Activated B cell treated with CpG ODN at 0.5 μM for 24 hours (primary cell): ENCODE data around the gene OSBPL2. TPM values are rescaled to one million over a fixed set of nuclear protein-coding genes. Genes with fewer than 3 reads are reported as not detected.

Source experiments
- ATAC-seq: fragments of 200-7000 bp; cut with Tn5 transposase; one replicate; pipeline ENCODE4 v1.10.0; 2021; ENCODE audit warnings: low read depth, mild to moderate bottlenecking, moderate library complexity
- CTCF ChIA-PET: fragments of 350-600 bp; sonication (Branson Sonifier 250); formaldehyde crosslinking; loops from one replicate; lab custom pipeline; 2021; ENCODE audit warnings: antibody characterized with exemption; lab: Charles Lee
- POLR2A ChIA-PET: fragments of 350-600 bp; sonication (Branson Sonifier 250); formaldehyde crosslinking; loops from one replicate; lab custom pipeline; 2021; ENCODE audit warnings: antibody characterized with exemption; lab: Charles Lee
- DNase-seq: peaks from one replicate; pipeline ENCODE4 v3.0.0; 2022
- H3K27ac Mint-ChIP-seq: one replicate; pipeline ENCODE4 v1.8.0; 2020; ENCODE audit warnings: mixed read lengths
- H3K27me3 Mint-ChIP-seq: one replicate; pipeline ENCODE4 v1.8.0; 2021; ENCODE audit warnings: mixed read lengths
- H3K36me3 Mint-ChIP-seq: one replicate; pipeline ENCODE4 v1.8.0; 2021; ENCODE audit warnings: low read depth, mixed read lengths
- H3K4me1 Mint-ChIP-seq: one replicate; pipeline ENCODE4 v1.8.0; 2021; ENCODE audit warnings: mixed read lengths
- H3K4me3 Mint-ChIP-seq: one replicate; pipeline ENCODE4 v1.8.0; 2020; ENCODE audit warnings: mild to moderate bottlenecking, mixed read lengths
- H3K9me3 Mint-ChIP-seq: one replicate; pipeline ENCODE4 v1.8.0; 2020; ENCODE audit warnings: mixed read lengths
- CTCF ChIP-seq: fragments of 200-600 bp; IDR thresholded peaks from one replicate; pipeline ENCODE4 v1.8.0; 2022; ENCODE audit warnings: antibody characterized with exemption, mild to moderate bottlenecking
- intact Hi-C: fragments of 100-400 bp; cut with micrococcal nuclease; formaldehyde crosslinking; loops from one replicate; pipeline ENCODE4 v1.15.1; 2024
- total RNA-seq: library from RNA; stranded (reverse); gene quantifications from 2 replicates; pipeline ENCODE4 v1.2.3, GENCODE V29; 2022

The OSBPL2 gene
- total RNA-seq, 1 donor from 2014 or later = 43.0 TPM

- TF ChIP-seq CTCF = no peak
- H3K4me3 Mint-ChIP-seq = peak overlapping the region; percentile 44
- peaks cover 28% of the 10 kb centered on the region for H3K4me1 Mint-ChIP-seq
- ChIA-PET CTCF (no interaction called here), POLR2A (interaction anchor here (1.1 kb wide), 1 partner anchor 62 kb away, joined by 3 read pairs; no protein-coding TSS in a partner anchor)
- H3K27me3 Mint-ChIP-seq = no peaks in the 10 kb centered on the region
- no peak for DNase-seq
- peaks cover 49% of the 10 kb centered on the region for H3K36me3 Mint-ChIP-seq
- no peak for ATAC-seq
- no peaks in the 10 kb centered on the region for H3K9me3 Mint-ChIP-seq
- intact Hi-C loops = no loop called here
- no peak overlapping the region for H3K27ac Mint-ChIP-seq
These were observed 67.6 kb downstream of the OSBPL2 start for GRCh38 chr20:62305765-62306413.

DNA sequence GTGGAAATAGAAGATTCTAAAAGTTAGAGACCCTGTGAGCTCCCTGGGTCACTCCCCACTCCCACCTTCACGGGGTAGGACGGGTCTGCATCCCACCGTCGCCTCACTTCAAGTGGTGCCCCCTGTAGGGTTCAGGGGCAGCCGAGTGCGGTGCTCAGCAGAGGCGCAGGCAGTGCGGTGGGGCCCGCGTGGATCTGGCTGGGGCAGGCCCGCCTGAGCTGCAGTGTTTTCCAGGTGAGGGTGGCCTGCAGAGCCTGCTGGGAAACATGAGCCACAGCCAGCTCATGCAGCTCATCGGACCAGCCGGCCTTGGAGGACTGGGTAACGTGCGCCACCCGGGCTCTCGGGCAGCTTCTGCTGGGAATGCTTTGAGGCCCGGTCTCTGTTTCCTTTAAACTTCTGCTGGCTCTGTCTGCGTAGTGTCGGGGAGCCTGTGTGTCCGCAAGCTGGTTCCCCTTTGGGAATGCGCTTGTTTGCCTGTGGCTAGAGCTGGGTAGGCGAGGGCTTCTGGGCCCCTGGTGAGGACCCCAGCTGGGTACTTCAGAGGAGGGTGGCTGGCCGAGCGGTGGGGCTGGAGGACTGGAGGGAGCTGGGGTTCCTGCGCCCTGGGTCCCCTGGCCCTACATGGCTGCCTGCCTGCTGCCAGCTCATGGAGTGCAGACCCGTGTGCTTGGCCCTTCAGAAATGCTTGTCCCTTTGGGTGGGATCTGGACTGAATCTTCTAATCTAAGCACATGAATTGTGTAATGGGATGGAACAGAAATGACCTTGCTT is 68.3 kb downstream of the OSBPL2 start:
- ChIA-PET CTCF (interaction anchor here (1.5 kb wide), 1 partner anchor 76 kb away, joined by 4 read pairs; no protein-coding TSS in a partner anchor), POLR2A (interaction anchor here (1.1 kb wide), 1 partner anchor 61 kb away, joined by 3 read pairs; no protein-coding TSS in a partner anchor)
- Mint-ChIP-seq H3K4me3 (no peak overlapping the region), H3K27ac (no peak overlapping the region), H3K27me3 (no peaks in the 10 kb centered on the region), H3K9me3 (no peaks in the 10 kb centered on the region), H3K36me3 (peaks cover 49% of the 10 kb centered on the region), H3K4me1 (peaks cover 26% of the 10 kb centered on the region)
- intact Hi-C loops = no loop called here
- ATAC-seq (no peak), DNase-seq (no peak)
- TF ChIP-seq CTCF = no peak

DNA sequence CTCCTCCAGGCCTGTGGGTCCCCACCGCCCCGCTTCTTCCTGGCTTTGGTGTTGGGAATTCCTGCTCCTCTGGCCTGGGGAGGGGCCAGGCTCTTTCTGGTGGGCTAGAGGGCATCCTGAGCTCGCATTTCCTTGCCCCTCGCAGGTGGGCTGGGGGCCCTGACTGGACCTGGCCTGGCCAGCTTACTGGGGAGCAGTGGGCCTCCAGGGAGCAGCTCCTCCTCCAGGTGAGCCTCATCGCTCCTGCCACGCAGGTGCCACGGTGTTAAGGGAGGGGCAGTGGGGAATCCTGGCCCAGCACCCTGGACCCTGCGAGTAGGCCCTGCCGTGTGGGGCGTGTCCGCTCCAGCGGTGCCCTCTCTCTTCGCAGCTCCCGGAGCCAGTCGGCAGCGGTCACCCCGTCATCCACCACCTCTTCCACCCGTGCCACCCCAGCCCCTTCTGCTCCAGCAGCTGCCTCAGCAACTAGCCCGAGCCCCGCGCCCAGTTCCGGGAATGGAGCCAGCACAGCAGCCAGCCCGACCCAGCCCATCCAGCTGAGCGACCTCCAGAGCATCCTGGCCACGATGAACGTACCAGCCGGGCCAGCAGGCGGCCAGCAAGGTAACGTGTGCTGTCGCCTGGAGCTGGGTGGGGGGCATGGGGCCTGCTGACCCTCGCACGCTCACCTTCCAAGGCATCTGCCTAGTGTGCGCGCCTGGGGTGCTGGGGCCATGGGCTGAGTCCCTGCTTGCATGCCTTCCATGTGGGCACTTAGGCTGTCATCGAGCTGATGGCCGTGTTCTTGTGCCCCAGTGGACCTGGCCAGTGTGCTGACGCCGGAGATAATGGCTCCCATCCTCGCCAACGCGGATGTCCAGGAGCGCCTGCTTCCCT is 69.1 kb downstream of the OSBPL2 start:
- Mint-ChIP-seq H3K9me3 (no peaks in the 10 kb centered on the region), H3K27me3 (no peaks in the 10 kb centered on the region), H3K4me3 (no peak overlapping the region), H3K4me1 (peaks cover 22% of the 10 kb centered on the region), H3K36me3 (peaks cover 47% of the 10 kb centered on the region), H3K27ac (no peak overlapping the region)
- no peak for ATAC-seq
- TF ChIP-seq CTCF = no peak
- no peak for DNase-seq
- intact Hi-C loops = no loop called here
- ChIA-PET CTCF (interaction anchor here (1.5 kb wide), 1 partner anchor 75 kb away, joined by 4 read pairs; no protein-coding TSS in a partner anchor), POLR2A (no interaction called here)

GRCh38 chr20:62308102-62308822 is 69.9 kb downstream of the OSBPL2 start:
- Mint-ChIP-seq H3K36me3 (peaks cover 47% of the 10 kb centered on the region), H3K9me3 (no peaks in the 10 kb centered on the region), H3K4me1 (peaks cover 22% of the 10 kb centered on the region), H3K27me3 (no peaks in the 10 kb centered on the region), H3K4me3 (no peak overlapping the region), H3K27ac (no peak overlapping the region)
- POLR2A ChIA-PET = no interaction called here
- CTCF ChIA-PET = interaction anchor here (1.5 kb wide), 1 partner anchor 74 kb away, joined by 4 read pairs; no protein-coding TSS in a partner anchor
- DNase-seq (no peak), ATAC-seq (no peak)
- no peak for TF ChIP-seq CTCF
- intact Hi-C loops = no loop called here
